Transverse colon (tissue), 4 donors: ENCODE results near the gene TRIM46. TPM values are rescaled to one million over a fixed set of nuclear protein-coding genes. Genes with fewer than 3 reads are reported as not detected.

ENCODE experiments used
- DNase-seq: peaks from one replicate; pipeline ENCODE4 v3.0.0-alpha.2; 2019
- H3K27ac ChIP-seq, 4 donors: fragments of 200-600 bp; sonication (generic); 2 replicates each; pipeline ENCODE4 v1.5.1; 2016 to 2018; ENCODE audit warnings: inconsistent platforms in 4 of 4
- H3K27me3 ChIP-seq: fragments of 200-600 bp; sonication (generic); 2 replicates; pipeline ENCODE4 v1.5.1; 2017; ENCODE audit warnings: inconsistent platforms
- H3K36me3 ChIP-seq, 4 donors: fragments of 200-600 bp; sonication (generic); 2 replicates each; pipeline ENCODE4 v1.5.1; 2017 to 2019; ENCODE audit warnings: inconsistent platforms in 4 of 4
- H3K4me1 ChIP-seq, 4 donors: fragments of 200-600 bp; sonication (generic); 2 replicates each; pipeline ENCODE4 v1.5.1; 2017 to 2020; ENCODE audit warnings: inconsistent platforms in 4 of 4
- H3K4me3 ChIP-seq, 4 donors: fragments of 200-600 bp; sonication (generic); 1 replicate in 1 of 4; 2 replicates in 3 of 4; pipeline versions ENCODE4 v1.5.1 to v1.6.1; 2017 to 2019; ENCODE audit warnings: inconsistent platforms in 4 of 4
- H3K9me3 ChIP-seq, 2 donors: fragments of 200-600 bp; sonication (generic); 2 replicates each; pipeline ENCODE4 v1.5.1; 2017 to 2019; ENCODE audit warnings: inconsistent platforms in 2 of 2
- CTCF ChIP-seq, 5 experiments: fragments of 200-600 bp in 3 of 5; fragments of 450-650 bp in 2 of 5; sonication (generic) in 3 of 5; IDR thresholded peaks; 1 replicate in 2 of 5; 2 replicates in 3 of 5; pipeline ENCODE4 v1.5.1; 2016 to 2017; ENCODE audit warnings: antibody characterized with exemption in 5 of 5, inconsistent platforms in 3 of 5, mild to moderate bottlenecking in 2 of 5, moderate library complexity in 1 of 5
- EP300 ChIP-seq: sonication (generic); formaldehyde crosslinking; IDR thresholded peaks from one replicate; pipeline ENCODE4 v1.6.1; 2017; ENCODE audit warnings: antibody characterized with exemption, low read depth
- POLR2A ChIP-seq: fragments of 450-650 bp; IDR thresholded peaks from one replicate; pipeline ENCODE4 v1.6.1; 2016; ENCODE audit warnings: antibody characterized with exemption, mild to moderate bottlenecking, moderate library complexity
- POLR2AphosphoS5 ChIP-seq, 3 donors: sonication (generic); formaldehyde crosslinking; IDR thresholded peaks; one replicate each; pipeline ENCODE4 v1.6.1; 2016; ENCODE audit warnings: antibody characterized with exemption in 3 of 3
- WGBS, 2 donors: methylation state at CpG; one replicate each; pipeline ENCODE4 v1.1.5; 2018; ENCODE audit warnings: low coverage in 1 of 2; 5-methylcytosine and 5-hydroxymethylcytosine counted together
- in situ Hi-C, 4 donors: fragments of 200-750 bp; cut with MboI; loops; one replicate each; pipeline versions ENCODE4 v1.15.0 to v1.15.1; 2017; ENCODE audit warnings: low sequenced_read_pairs in 3 of 4, low pct_ligation_motif_present in 1 of 4, low pct_unique_long_range_greater_than_20kb in 1 of 4
- intact Hi-C: fragments of 100-400 bp; cut with DNase I; formaldehyde crosslinking; loops from one replicate; pipeline ENCODE4 v1.15.1; 2023; ENCODE audit warnings: low total_unique reads
- total RNA-seq, 4 donors: library from RNA; depleted of rRNA; stranded (reverse); fragments of >200 nt; gene quantifications; one replicate each; pipeline ENCODE4 v1.1.0, GENCODE V29; 2016

Gene TRIM46
- total RNA-seq, 4 donors from 2014 or later: 0.41 to 0.48 TPM; not detected in 2

DNA sequence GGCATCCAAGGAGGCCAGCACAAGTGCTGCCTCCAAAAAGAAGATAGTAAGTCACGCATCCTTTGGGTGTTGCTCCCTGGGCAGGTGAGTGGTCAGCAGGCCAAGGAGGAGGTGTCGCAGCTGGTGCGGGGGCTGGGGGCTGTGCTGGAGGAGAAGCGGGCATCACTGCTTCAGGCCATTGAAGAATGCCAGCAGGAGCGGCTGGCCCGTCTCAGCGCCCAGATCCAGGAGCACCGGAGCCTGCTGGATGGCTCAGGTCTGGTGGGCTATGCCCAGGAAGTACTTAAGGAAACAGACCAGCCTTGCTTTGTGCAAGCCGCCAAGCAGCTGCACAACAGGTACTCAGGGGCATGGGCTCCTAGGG is 4.3 kb downstream of the TRIM46 start:
- H3K36me3 ChIP-seq: no peaks in the 10 kb centered on the region
- in situ Hi-C loops: no loop called here
- H3K27ac ChIP-seq: no peak overlapping the region
- no peak for DNase-seq
- intact Hi-C loops: no loop called here
- H3K9me3 ChIP-seq: no peaks in the 10 kb centered on the region
- H3K4me1 ChIP-seq: peaks cover 9 to 20% (median 16%) of the 10 kb centered on the region in 4 donors
- 96% methylated on average over 9 of the region's 9 CpGs; no CpG with 5 or more reads in 1 of the 2 donors for WGBS, 2 donors
- TF ChIP-seq POLR2A (no peak), EP300 (no peak), CTCF (IDR thresholded peaks at IDR 0.05) (no peak), POLR2AphosphoS5 (IDR thresholded peaks at IDR 0.05) (no peak)
- no peak overlapping the region for H3K4me3 ChIP-seq
- H3K27me3 ChIP-seq: peaks cover 6% of the 10 kb centered on the region

DNA sequence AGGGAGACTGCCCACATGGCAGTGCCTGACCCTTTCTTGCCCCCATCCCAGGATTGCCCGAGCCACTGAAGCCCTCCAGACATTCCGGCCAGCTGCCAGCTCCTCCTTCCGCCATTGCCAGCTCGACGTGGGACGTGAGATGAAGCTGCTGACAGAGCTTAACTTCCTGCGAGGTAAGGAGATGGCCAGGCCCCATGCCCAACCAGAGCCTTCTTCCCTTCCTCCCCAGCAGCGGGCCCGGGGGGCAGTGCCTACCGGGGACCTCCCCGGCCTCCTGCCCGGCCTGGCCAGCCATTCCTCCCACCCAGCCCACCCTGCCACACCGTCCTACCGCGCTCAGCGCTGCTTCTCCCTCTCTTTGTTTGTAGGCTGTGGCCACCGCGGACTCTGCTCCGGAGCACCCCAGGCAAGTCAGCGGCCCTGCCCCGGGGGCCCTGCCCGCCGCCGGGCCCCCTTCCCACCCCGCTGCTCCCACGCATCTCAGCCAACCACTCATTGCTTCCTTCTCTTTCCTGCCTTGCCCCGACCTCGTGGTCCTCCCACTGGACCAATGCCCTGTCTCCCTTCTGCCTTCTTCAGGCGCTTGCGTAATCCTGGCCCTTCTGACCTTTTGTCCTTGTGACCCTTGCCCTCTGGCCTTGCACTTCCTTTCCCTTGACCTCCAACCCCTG is 4.9 kb downstream of the TRIM46 start:
- Histone ChIP-seq H3K27me3 (peaks cover 6% of the 10 kb centered on the region), H3K4me1 (peaks cover 9 to 17% (median 13%) of the 10 kb centered on the region in 4 donors), H3K27ac (no peak overlapping the region), H3K4me3 (no peak overlapping the region), H3K9me3 (no peaks in the 10 kb centered on the region), H3K36me3 (no peaks in the 10 kb centered on the region)
- peak; percentile 24 for DNase-seq
- TF ChIP-seq POLR2AphosphoS5 (IDR thresholded peaks at IDR 0.05) (no peak), CTCF (IDR thresholded peaks at IDR 0.05) (no peak), EP300 (no peak), POLR2A (no peak)
- in situ Hi-C loops: no loop called here
- intact Hi-C loops: no loop called here
- WGBS, 2 donors: 73 to 88% methylated on average over 10 to 30 of the region's 30 CpGs

DNA sequence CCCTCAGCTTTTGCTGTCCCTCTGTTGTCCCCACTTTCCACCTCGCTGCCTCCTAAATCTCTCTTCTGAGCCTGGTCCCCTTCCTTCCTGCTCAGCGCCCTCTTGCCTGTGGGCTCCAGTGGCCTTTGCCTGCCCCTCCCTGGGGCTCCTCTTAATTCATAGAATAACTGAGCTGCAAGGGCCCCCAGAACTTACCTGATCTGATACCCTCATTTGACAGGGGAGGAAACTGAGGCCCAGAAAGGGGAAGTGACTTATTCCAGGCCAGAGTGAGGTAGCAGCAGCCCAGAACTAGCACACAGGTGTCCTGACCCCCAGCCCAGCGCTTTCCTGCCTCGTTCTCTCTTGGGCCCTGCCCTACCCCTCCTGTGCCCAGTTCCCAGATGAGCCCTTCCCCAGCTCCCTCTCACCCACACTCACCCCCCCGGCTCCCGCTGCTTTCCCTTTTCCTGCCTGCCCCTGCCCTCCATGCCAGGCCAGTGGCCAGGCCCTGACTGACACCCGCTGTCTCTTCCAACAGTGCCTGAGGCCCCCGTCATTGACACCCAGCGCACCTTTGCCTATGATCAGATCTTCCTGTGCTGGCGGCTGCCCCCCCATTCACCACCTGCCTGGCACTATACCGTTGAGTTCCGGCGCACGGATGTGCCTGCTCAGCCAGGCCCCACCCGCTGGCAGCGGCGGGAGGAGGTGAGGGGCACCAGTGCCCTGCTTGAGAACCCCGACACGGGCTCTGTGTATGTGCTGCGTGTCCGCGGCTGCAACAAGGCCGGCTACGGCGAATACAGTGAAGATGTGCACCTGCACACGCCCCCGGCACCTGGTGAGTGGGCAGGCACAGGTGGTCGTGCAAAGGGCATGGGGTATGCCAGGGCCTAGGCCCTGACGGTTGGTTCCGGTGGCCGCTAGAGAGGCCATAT is 5.7 kb downstream of the TRIM46 start:
- H3K27ac ChIP-seq: no peak overlapping the region
- DNase-seq: no peak
- intact Hi-C loops: no loop called here
- H3K4me1 ChIP-seq: peaks cover 6 to 10% (median 9%) of the 10 kb centered on the region in 4 donors
- H3K36me3 ChIP-seq: no peaks in the 10 kb centered on the region
- peaks cover 1% of the 10 kb centered on the region for H3K27me3 ChIP-seq
- WGBS, 2 donors: 86 to 100% methylated on average over 2 to 31 of the region's 31 CpGs
- no peak overlapping the region for H3K4me3 ChIP-seq
- TF ChIP-seq EP300: no peak
- no peak for TF ChIP-seq POLR2A
- TF ChIP-seq POLR2AphosphoS5 (IDR thresholded peaks at IDR 0.05): no peak
- TF ChIP-seq CTCF (IDR thresholded peaks at IDR 0.05): no peak
- no peaks in the 10 kb centered on the region for H3K9me3 ChIP-seq
- in situ Hi-C loops: no loop called here

DNA sequence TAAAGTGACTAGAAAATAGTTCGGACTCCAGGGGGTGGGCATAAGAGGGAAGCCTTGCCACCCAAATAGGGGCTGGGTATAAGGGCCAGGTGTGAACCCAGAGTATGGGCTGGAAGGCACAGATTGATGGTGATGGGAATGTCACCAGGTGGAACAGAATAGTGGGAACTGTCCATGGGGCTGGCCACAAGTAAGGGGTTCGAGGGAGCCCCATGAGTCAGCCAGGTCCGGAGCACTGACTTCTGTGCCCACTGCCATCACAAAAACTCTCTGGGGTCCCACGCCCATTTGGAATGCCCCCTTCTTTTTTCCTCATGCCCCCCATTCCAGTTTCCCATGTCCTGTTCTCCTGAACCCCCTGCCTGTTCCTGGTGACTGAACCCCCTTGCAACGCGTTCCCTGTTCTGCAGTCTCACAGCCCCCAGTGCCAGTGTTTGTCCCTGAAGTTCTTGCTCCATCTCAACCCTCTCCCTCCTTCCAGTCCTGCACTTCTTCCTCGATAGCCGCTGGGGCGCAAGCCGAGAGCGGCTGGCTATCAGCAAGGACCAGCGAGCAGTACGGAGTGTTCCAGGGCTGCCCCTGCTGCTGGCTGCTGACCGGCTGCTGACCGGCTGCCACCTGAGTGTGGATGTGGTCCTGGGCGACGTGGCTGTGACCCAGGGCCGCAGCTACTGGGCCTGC is 7.9 kb downstream of the TRIM46 start:
- Histone ChIP-seq H3K4me3 (no peak overlapping the region), H3K4me1 (peaks cover 10 to 24% (median 21%) of the 10 kb centered on the region in 4 donors)
- WGBS, 2 donors: 95 to 100% methylated on average over 2 to 18 of the region's 18 CpGs

More for the DNA sequence above, 7.9 kb downstream of the TRIM46 start:
- no peaks in the 10 kb centered on the region for H3K9me3 ChIP-seq
- TF ChIP-seq EP300: no peak
- no peak for TF ChIP-seq CTCF (IDR thresholded peaks at IDR 0.05)
- no peak for TF ChIP-seq POLR2A
- TF ChIP-seq POLR2AphosphoS5 (IDR thresholded peaks at IDR 0.05): no peak
- H3K27ac ChIP-seq: no peak overlapping the region
- no peaks in the 10 kb centered on the region for H3K27me3 ChIP-seq
- DNase-seq: no peak
- intact Hi-C loops (no loop called here), in situ Hi-C loops (no loop called here)
- no peaks in the 10 kb centered on the region for H3K36me3 ChIP-seq
